ENCODE results near the gene FAM83F.
"Not testable (repeated sequence)": the region's sequence is repeated elsewhere in the genome, so short reads cannot be mapped to it uniquely, and the experiment has no call there.

The FAM83F gene

GRCh38 chr22:39965748-39966147, 29.0 kb upstream of the FAM83F start:
- no peak for DNase-seq (ENCODE audit: low spot score)

GRCh38 chr22:39966470-39966869, 28.3 kb upstream of the FAM83F start:
- DNase-seq (ENCODE audit: low spot score): no peak

- DNase-seq (ENCODE audit: low spot score): no peak
Measured at GRCh38 chr22:39967103-39967829, 27.5 kb upstream of the FAM83F start.

- no peak for DNase-seq (ENCODE audit: low spot score)
Measured at GRCh38 chr22:39967996-39968972, 26.5 kb upstream of the FAM83F start.

GRCh38 chr22:39970742-39971141, 24.0 kb upstream of the FAM83F start:
- no peak for DNase-seq (ENCODE audit: low spot score)

GRCh38 chr22:39972641-39973040, 22.1 kb upstream of the FAM83F start:
- DNase-seq (ENCODE audit: low spot score): no peak

GRCh38 chr22:39973656-39974055, 21.1 kb upstream of the FAM83F start:
- DNase-seq (ENCODE audit: low spot score): no peak

- DNase-seq (ENCODE audit: low spot score): no peak
Measured at GRCh38 chr22:39974065-39974464, 20.7 kb upstream of the FAM83F start.

- no peak for DNase-seq (ENCODE audit: low spot score)
Measured at GRCh38 chr22:39979048-39979447, 15.7 kb upstream of the FAM83F start.

GRCh38 chr22:39979458-39979857, 15.3 kb upstream of the FAM83F start:
- DNase-seq (ENCODE audit: low spot score): no peak

GRCh38 chr22:39980596-39980995, 14.2 kb upstream of the FAM83F start:
- DNase-seq (ENCODE audit: low spot score): no peak

GRCh38 chr22:39983346-39983745, 11.4 kb upstream of the FAM83F start:
- no peak for DNase-seq (ENCODE audit: low spot score)

- no peak for DNase-seq (ENCODE audit: low spot score)
Measured at GRCh38 chr22:39984006-39984405, 10.7 kb upstream of the FAM83F start.

GRCh38 chr22:39984746-39985145, 10.0 kb upstream of the FAM83F start:
- DNase-seq (ENCODE audit: low spot score): no peak

- DNase-seq (ENCODE audit: low spot score): no peak
Measured at GRCh38 chr22:39985383-39986035, 9.2 kb upstream of the FAM83F start.

- no peak for DNase-seq (ENCODE audit: low spot score)
Measured at GRCh38 chr22:39988386-39989114, 6.2 kb upstream of the FAM83F start.

- DNase-seq (ENCODE audit: low spot score): no peak
Measured at GRCh38 chr22:39989633-39990032, 5.1 kb upstream of the FAM83F start.

GRCh38 chr22:39990686-39991085, 4.1 kb upstream of the FAM83F start:
- DNase-seq (ENCODE audit: low spot score): no peak

GRCh38 chr22:39991159-39991860, 3.4 kb upstream of the FAM83F start:
- DNase-seq (ENCODE audit: low spot score): no peak

- no peak for DNase-seq (ENCODE audit: low spot score)
Measured at GRCh38 chr22:39992088-39992826, 2.5 kb upstream of the FAM83F start.

- not testable (repeated sequence) for DNase-seq (ENCODE audit: low spot score)
Measured at GRCh38 chr22:39992894-39993293, 1.9 kb upstream of the FAM83F start.
